IMR-90 (cell line): ENCODE measurements around the gene MTA1. TPM values are rescaled to one million over a fixed set of nuclear protein-coding genes. Genes with fewer than 3 reads are reported as not detected.

Experiments
- ATAC-seq: fragments of 200-7000 bp; cut with Tn5 transposase; 2 replicates; pipeline ENCODE4 v1.9.1; 2020; ENCODE audit warnings: low read depth, mild to moderate bottlenecking, moderate library complexity
- BruUV-seq: library from RNA; stranded (reverse); fragments of 400-500 nt; replicated peaks from 2 replicates; lab custom pipeline; 2021; lab: Mats Ljungman, UMichigan
- CTCF ChIA-PET: fragments of 300-600 bp; formaldehyde crosslinking; extraction: SDS; loops from one replicate; lab custom pipeline; 2021; ENCODE audit warnings: antibody characterized with exemption; lab: Yijun Ruan, JAX
- POLR2A ChIA-PET: fragments of 300-600 bp; sonication (Branson Sonifier 250); formaldehyde crosslinking; loops from one replicate; lab custom pipeline; 2022; ENCODE audit warnings: antibody characterized with exemption; ENCODE audit not compliant: unreplicated experiment; lab: Charles Lee
- DNase-seq: peaks from one replicate; pipeline ENCODE4 v3.0.0; 2013
- H2AFZ ChIP-seq: replicated peaks from 2 replicates; pipeline ENCODE3; 2013; ENCODE audit warnings: low read length, mild to moderate bottlenecking; ENCODE audit not compliant: poor library complexity
- H2AK5ac ChIP-seq: 2 replicates; pipeline ENCODE4 v1.6.1; 2013; ENCODE audit warnings: low read depth, low read length, inconsistent platforms
- H2AK9ac ChIP-seq: replicated peaks from 2 replicates; pipeline ENCODE3; 2013; ENCODE audit warnings: mild to moderate bottlenecking, low read depth, low read length, moderate library complexity; ENCODE audit not compliant: poor library complexity
- H2BK120ac ChIP-seq: 2 replicates; pipeline ENCODE4 v1.6.1; 2013; ENCODE audit warnings: low read depth, low read length, inconsistent platforms
- H2BK15ac ChIP-seq: 3 replicates; pipeline ENCODE4 v1.6.1; 2013; ENCODE audit warnings: low read depth, low read length, inconsistent platforms
- H2BK20ac ChIP-seq: 2 replicates; pipeline ENCODE4 v1.6.1; 2013; ENCODE audit warnings: low read depth, mild to moderate bottlenecking, inconsistent platforms, low read length, moderate library complexity
- H2BK5ac ChIP-seq: 2 replicates; pipeline ENCODE4 v1.6.1; 2013; ENCODE audit warnings: mild to moderate bottlenecking, low read depth, low read length, inconsistent platforms; ENCODE audit not compliant: poor library complexity, severe bottlenecking
- H3K14ac ChIP-seq: replicated peaks from 2 replicates; pipeline ENCODE4 v1.6.1; 2013; ENCODE audit warnings: low read depth, low read length, inconsistent platforms
- H3K18ac ChIP-seq: 2 replicates; pipeline ENCODE4 v1.6.1; 2013; ENCODE audit warnings: low read depth, low read length, control low read depth
- H3K23ac ChIP-seq: 2 replicates; pipeline ENCODE4 v1.6.1; 2013; ENCODE audit warnings: low read depth, low read length, inconsistent platforms
- H3K27ac ChIP-seq: 2 replicates; pipeline ENCODE4 v1.5.1; 2013; ENCODE audit warnings: mild to moderate bottlenecking, control low read depth, low read length; ENCODE audit not compliant: insufficient read depth
- H3K27me3 ChIP-seq: 2 replicates; pipeline ENCODE4 v1.6.1; 2013; ENCODE audit warnings: low read length; ENCODE audit not compliant: control insufficient read depth, insufficient read depth
- H3K36me3 ChIP-seq: 2 replicates; pipeline ENCODE4 v1.6.1; 2013; ENCODE audit warnings: low read length, mixed read lengths; ENCODE audit not compliant: control insufficient read depth, insufficient read depth
- H3K4ac ChIP-seq: 2 replicates; pipeline ENCODE4 v1.6.1; 2013; ENCODE audit warnings: low read depth, low read length, inconsistent platforms
- H3K4me1 ChIP-seq: 2 replicates; pipeline ENCODE4 v1.6.1; 2013; ENCODE audit warnings: low read length, mixed read lengths; ENCODE audit not compliant: control insufficient read depth, insufficient read depth
- H3K4me2 ChIP-seq: 2 replicates; pipeline ENCODE4 v1.6.1; 2013; ENCODE audit warnings: low read depth, mild to moderate bottlenecking, control low read depth, low read length, moderate library complexity
- H3K4me3 ChIP-seq: 2 replicates; pipeline ENCODE4 v1.5.1; 2013; ENCODE audit warnings: low read depth, mild to moderate bottlenecking, control low read depth, low read length, moderate library complexity; ENCODE audit not compliant: insufficient read depth
- H3K56ac ChIP-seq: 2 replicates; pipeline ENCODE4 v1.6.1; 2013; ENCODE audit warnings: low read length, inconsistent platforms; ENCODE audit not compliant: insufficient read depth; ENCODE audit errors: extremely low read depth
- H3K79me1 ChIP-seq, 2 experiments: 2 replicates each; pipeline ENCODE4 v1.6.1; 2013; ENCODE audit warnings: low read length in 2 of 2, inconsistent platforms in 1 of 2, low read depth in 1 of 2
- H3K9ac ChIP-seq: 2 replicates; pipeline ENCODE4 v1.6.1; 2013; ENCODE audit warnings: low read depth, low read length, control low read depth
- H3K9me1 ChIP-seq: 2 replicates; pipeline ENCODE4 v1.6.1; 2013; ENCODE audit warnings: low read length, inconsistent platforms; ENCODE audit not compliant: insufficient read depth
- H3K9me3 ChIP-seq: 2 replicates; pipeline ENCODE4 v1.6.1; 2013; ENCODE audit warnings: low read length; ENCODE audit not compliant: control insufficient read depth, insufficient read depth
- H4K20me1 ChIP-seq: 2 replicates; pipeline ENCODE4 v1.6.1; 2013; ENCODE audit warnings: low read length, inconsistent platforms; ENCODE audit not compliant: insufficient read depth
- H4K5ac ChIP-seq: 2 replicates; pipeline ENCODE4 v1.6.1; 2013; ENCODE audit warnings: mild to moderate bottlenecking, low read depth, low read length, control low read depth
- H4K8ac ChIP-seq, 2 experiments: 2 replicates each; pipeline ENCODE4 v1.6.1; 2013; ENCODE audit warnings: low read depth in 2 of 2, low read length in 2 of 2, control low read depth in 1 of 2, inconsistent platforms in 1 of 2
- H4K91ac ChIP-seq: 2 replicates; pipeline ENCODE4 v1.6.1; 2013; ENCODE audit warnings: low read depth, low read length, inconsistent platforms; ENCODE audit not compliant: insufficient read depth
- ELK1 ChIP-seq: fragments of 150-350 bp; IDR thresholded peaks from 2 replicates; pipeline ENCODE4 v1.6.1; 2016; ENCODE audit warnings: low read depth, mild to moderate bottlenecking, low read length, moderate library complexity, borderline replicate concordance
- FOS ChIP-seq: fragments of 150-350 bp; IDR thresholded peaks from 2 replicates; pipeline ENCODE4 v1.6.1; 2016; ENCODE audit warnings: low read depth, low read length
- POLR2A ChIP-seq: IDR thresholded peaks from 2 replicates; pipeline ENCODE4 v1.6.1; 2012; ENCODE audit warnings: mild to moderate bottlenecking, low read depth, low read length
- RAD21 ChIP-seq: IDR thresholded peaks from 2 replicates; pipeline ENCODE4 v1.6.1; 2012; ENCODE audit warnings: low read length, improper control_type of control experiment
- RFX5 ChIP-seq: IDR thresholded peaks from 2 replicates; pipeline ENCODE4 v1.8.0; 2012; ENCODE audit warnings: low read depth, mild to moderate bottlenecking, low read length, moderate library complexity
- WGBS, 2 experiments: methylation state at CpG; one replicate each; pipeline versions ENCODE4 v1.1.5 to v1.1.7; 2013; ENCODE audit warnings: missing lambda C conversion rate in 2 of 2; ENCODE audit not compliant: insufficient read length in 1 of 2; ENCODE audit errors: extremely low coverage in 2 of 2; 5-methylcytosine and 5-hydroxymethylcytosine counted together
- dilution Hi-C: fragments of 300-500 bp; cut with HindIII; formaldehyde crosslinking; loops from one replicate; pipeline ENCODE4 v1.14.3; 2018; ENCODE audit warnings: low sequenced_read_pairs; ENCODE audit not compliant: unreplicated experiment
- in situ Hi-C: fragments of 300-500 bp; cut with MboI; formaldehyde crosslinking; loops from 3 replicates; pipeline ENCODE4 v1.14.3; 2019; ENCODE audit warnings: low sequenced_read_pairs, inconsistent platforms, mixed read lengths
- intact Hi-C: fragments of 100-400 bp; cut with micrococcal nuclease; formaldehyde crosslinking; loops from 2 replicates; pipeline ENCODE4 v1.10.0; 2022
- polyA plus RNA-seq, 3 experiments: library from polyadenylated mRNA; depleted of rRNA; stranded (reverse); fragments of >200 nt; gene quantifications; 2 replicates each; pipeline ENCODE4 v1.2.3, GENCODE V29; 2012; ENCODE audit warnings: low replicate concordance in 1 of 3
- total RNA-seq: library from RNA; depleted of rRNA; stranded (reverse); fragments of >200 nt; gene quantifications from 2 replicates; pipeline ENCODE4 v1.2.3, GENCODE V29; 2012

Gene MTA1
- total and polyA plus RNA-seq, 2 of the 4 experiments (the other 2 are of a cell fraction) = 21.5 to 61.6 TPM

GRCh38 chr14:105439710-105440553 lies 20.3 kb downstream of the MTA1 start:
- Histone ChIP-seq H2AK9ac (no peak overlapping the region), H3K79me1 (peaks cover 12 to 63% of the 10 kb centered on the region in 2 experiments), H2AK5ac (no peak overlapping the region), H3K9ac (no peak overlapping the region), H3K36me3 (peaks cover 17% of the 10 kb centered on the region), H3K4me2 (no peak overlapping the region), H3K4me1 (no peaks in the 10 kb centered on the region), H2BK20ac (no peak overlapping the region), H4K5ac (no peak overlapping the region), H3K4me3 (no peak overlapping the region), H2AFZ (no peak overlapping the region), H3K14ac (no peak overlapping the region), H3K27me3 (no peaks in the 10 kb centered on the region), H3K23ac (no peak overlapping the region), H4K20me1 (peaks cover 63% of the 10 kb centered on the region), H3K18ac (no peak overlapping the region), H3K9me3 (no peaks in the 10 kb centered on the region), H2BK120ac (no peak overlapping the region), H3K56ac (no peak overlapping the region), H4K91ac (no peak overlapping the region), H2BK5ac (no peak overlapping the region), H2BK15ac (no peak overlapping the region), H4K8ac (no peak overlapping the region), H3K4ac (no peak overlapping the region), H3K9me1 (no peaks in the 10 kb centered on the region), H3K27ac (no peak overlapping the region)
- TF ChIP-seq FOS = no peak
- no peak for TF ChIP-seq RAD21
- no peak for TF ChIP-seq ELK1
- TF ChIP-seq POLR2A = no peak
- no peak for TF ChIP-seq RFX5
- no TSS peak for BruUV-seq
- POLR2A ChIA-PET = interaction anchor here (0.5 kb wide), 1 partner anchor 378 kb away, joined by 7 read pairs; no protein-coding TSS in a partner anchor
- ATAC-seq (no peak), DNase-seq (no peak)
- intact Hi-C loops = no loop called here
- WGBS, 2 experiments = 96% methylated on average over 13 of the region's 33 CpGs; no CpG with 5 or more reads in 1 of the 2 experiments
- in situ Hi-C loops = no loop called here
- CTCF ChIA-PET = no interaction called here
- dilution Hi-C loops = no loop called here
